ENCODE data around the gene REST.

- no peak for TF ChIP-seq CTCF (IDR thresholded peaks at IDR 0.05)
- no peak for TF ChIP-seq SIN3A (IDR thresholded peaks at IDR 0.05; ENCODE audit: borderline replicate concordance, insufficient read depth, low read depth, low read length)
- no peak for TF ChIP-seq POLR2AphosphoS5 (IDR thresholded peaks at IDR 0.05; ENCODE audit: low read depth, low read length)
- TF ChIP-seq TCF7L2 (IDR thresholded peaks at IDR 0.05; ENCODE audit: low read depth, low read length): no peak
Observed at GRCh38 chr4:56909086-56909894, 1.6 kb downstream of the REST start.

Measured in Panc1 (cell line).